HG03135 (cell line): Measurements from ENCODE around the gene DDB1.

Experiments
- ATAC-seq: cut with Tn5 transposase; IDR thresholded peaks from one replicate; pipeline ENCODE4 v1.9.1; 2021; ENCODE audit warnings: mild to moderate bottlenecking, moderate library complexity; ENCODE audit not compliant: unreplicated experiment

DDB1 gene

GRCh38 chr11:61332797-61333549 lies at the start of gene DDB1, which contains the start of gene TKFC:
DDB1 (minus strand) TSS chr11:61333105; CDS start chr11:61332968, 137 bp downstream.
TKFC (plus strand) TSS chr11:61333228; CDS start chr11:61334729, 1,501 bp downstream.
- peak; percentile 80 for ATAC-seq

DNA sequence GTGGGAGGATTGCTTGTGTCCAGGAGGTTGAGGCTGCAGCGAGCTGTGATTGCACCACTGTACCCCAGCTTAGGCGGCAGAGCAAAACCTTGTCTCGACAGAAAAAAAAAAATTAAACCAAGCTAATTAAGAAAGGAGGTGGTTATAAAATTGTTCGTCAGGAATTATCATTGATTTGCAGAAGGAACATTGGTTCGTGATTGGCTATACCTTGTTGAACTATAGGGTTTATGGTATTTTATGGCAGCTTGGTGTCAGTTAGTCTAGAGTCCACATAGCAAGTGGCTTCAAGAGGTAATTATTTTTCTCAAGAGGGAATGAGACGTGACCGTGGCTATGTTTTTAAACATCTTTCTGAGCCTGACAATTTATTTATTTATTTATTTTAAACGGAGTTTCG lies 48.0 kb upstream of the DDB1 start:
- ATAC-seq, result no peak

GRCh38 chr11:61378713-61379313 lies 45.9 kb upstream of the DDB1 start:
- no peak for ATAC-seq

- ATAC-seq, result no peak
These were observed 44.7 kb upstream of the DDB1 start for GRCh38 chr11:61377461-61378160.

DNA sequence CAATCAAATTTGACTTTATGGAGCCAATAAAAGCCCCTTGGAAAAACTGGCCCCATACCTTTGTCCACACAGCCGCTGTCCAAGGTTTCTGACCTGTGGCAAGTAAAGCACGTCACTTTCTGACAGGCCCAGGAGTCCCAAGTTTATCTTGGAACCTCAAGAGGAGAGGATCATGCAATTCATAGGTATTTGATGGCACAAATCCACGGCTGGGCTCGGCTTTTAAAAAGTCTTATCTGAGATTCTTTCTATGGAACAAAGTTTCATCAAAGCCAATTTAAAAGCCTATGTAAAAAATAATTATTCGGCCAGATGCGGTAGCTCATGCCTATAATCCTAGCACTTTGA lies 42.8 kb upstream of the DDB1 start:
- ATAC-seq, result no peak

DNA sequence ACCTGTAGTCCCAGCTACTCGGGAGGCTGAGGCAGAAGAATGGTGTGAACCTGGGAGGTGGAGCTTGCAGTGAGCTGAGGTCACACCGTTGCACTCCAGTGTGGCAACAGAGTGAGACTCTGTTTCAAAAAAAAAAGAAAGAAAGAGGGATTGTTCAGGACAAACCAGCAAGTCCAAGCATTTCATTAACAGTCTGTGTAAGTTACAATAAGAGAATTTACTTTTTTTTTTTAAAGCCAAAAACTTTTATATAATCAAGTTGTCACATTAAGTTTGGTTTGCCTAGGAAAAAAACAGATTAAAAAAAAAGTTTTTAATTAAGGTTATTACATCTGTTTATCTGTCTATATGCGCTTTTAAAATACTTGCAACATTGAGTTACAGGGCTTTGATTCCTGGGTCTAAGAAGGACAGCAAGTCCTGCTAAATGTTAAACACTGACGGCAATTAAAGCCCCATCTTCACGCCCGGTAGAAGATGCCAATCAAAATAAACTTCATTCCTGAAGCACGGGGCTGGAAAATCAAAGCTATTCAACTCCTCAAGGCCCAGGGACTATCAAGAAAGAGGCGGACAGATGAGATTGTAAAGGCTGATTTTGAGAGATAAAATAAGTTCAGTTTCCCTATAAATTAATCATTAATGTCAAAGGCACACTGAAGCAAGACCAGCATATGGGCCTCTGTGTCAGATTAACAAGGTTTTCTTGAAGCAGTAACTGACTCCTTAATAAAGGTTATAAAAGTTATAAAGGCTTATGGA lies 39.9 kb upstream of the DDB1 start:
- no peak for ATAC-seq

GRCh38 chr11:61370349-61371005 lies 37.6 kb upstream of the DDB1 start:
- no peak for ATAC-seq

DNA sequence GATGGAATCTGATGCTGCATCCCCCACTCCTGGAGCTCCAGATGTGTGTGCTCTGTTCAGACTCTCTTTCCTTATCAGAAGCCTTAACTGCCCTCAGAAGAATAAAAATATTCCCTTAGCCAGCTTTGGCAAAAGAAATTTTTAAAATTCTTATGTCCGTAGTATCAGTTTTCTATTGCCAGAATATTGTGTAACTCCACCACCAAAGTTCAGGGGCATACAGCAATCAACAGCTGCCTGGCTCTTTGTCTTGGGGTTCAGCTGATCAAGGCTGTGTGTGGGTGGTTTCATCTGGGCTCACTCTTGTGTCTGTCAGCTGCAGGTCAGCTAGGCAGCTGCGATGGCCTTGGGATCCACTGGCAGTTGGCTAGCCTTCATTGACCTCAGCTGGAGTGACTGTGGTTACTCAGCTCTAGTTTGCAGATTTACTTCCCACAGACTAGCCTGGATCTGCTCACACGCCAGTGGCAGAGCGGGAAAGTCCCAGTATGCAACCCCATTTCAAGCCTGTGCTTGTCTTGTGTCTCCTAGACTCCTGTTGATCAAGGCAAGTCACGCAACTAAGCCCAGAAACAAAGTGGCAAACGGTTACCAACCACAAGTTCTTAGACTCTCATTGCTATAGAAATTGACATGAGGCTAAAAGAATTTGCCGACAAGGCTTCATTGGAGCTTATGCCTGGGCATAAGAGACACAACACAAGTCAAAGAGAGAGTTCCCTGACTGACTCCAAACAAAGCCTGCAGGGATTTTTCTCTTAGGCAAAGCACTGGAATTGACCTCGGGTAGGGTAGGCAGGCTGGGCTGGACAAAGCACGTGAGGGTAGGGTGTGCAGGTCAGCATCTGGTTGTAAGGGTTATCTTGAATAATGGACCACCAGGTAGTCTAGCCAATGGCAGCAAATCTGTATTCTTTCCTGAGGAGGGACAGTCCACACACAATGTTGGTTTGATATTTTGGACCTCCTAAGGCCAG lies 36.8 kb upstream of the DDB1 start:
- ATAC-seq, result no peak

GRCh38 chr11:61368646-61369045 lies 35.7 kb upstream of the DDB1 start:
- ATAC-seq, result no peak

GRCh38 chr11:61367406-61367805 lies 34.5 kb upstream of the DDB1 start:
- ATAC-seq, result no peak

GRCh38 chr11:61364012-61364675 lies 31.2 kb upstream of the DDB1 start:
- no peak for ATAC-seq

DNA sequence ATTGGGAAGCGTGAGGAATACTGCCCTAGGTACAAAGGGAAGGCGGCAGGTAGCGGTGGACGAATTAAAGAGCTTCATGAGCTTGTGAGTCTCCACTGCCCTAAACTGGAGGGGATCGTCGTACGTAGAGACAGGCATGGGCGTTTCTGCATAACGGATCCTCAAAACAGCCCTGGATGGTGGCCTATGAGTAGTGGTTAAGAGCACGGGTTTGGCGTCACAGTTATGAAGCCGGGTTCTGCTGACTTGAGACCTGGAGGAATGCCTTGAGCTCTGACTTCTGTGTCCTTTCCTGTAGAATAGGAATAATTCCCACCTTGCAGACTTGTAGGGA lies 29.6 kb upstream of the DDB1 start:
- ATAC-seq, result no peak

GRCh38 chr11:61361741-61362541 lies 29.0 kb upstream of the DDB1 start, which contains the start of the genes CYB561A3 and TMEM138:
CYB561A3 (minus strand) TSS chr11:61361882; CDS start chr11:61356713, 5,169 bp downstream.
TMEM138 (plus strand) TSS chr11:61362374; CDS start chr11:61364391, 2,017 bp downstream.
- peak; percentile 81 for ATAC-seq

DNA sequence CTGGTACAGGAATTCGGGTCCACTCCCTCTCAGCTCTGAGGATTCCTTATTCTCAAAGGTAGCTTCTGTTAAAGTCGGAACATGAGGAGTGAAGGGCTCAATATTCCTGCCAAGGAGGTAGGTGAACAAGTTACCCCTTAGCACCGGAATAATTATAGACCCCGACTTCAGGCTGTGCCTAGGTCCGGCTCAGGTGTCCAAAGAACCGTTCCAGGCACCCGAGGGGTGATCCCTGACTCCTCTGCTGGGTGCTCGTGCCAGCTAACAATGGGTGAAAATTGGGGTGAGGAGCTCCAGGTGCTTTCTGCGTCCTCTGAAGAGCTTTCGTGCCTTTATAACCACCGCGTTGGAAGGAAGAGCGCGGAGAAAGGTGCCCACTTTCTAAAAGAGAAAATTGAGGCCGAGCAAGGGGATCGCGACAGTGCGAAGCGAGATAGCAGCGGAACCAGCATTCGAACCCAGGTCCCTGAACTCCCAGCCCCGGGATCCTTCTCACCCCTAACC lies 28.4 kb upstream of the DDB1 start:
- ATAC-seq, result no peak

GRCh38 chr11:61359516-61359915 lies 26.6 kb upstream of the DDB1 start:
- no peak for ATAC-seq

GRCh38 chr11:61358566-61358965 lies 25.7 kb upstream of the DDB1 start:
- ATAC-seq, result no peak

GRCh38 chr11:61357894-61358239 lies 25.0 kb upstream of the DDB1 start:
- ATAC-seq, result no peak
